Lower leg skin (tissue), 3 donors: ENCODE measurements around the gene PTPRN2.

Experiments
- CTCF ChIP-seq, 3 donors: fragments of 450-650 bp; IDR thresholded peaks; one replicate each; pipeline ENCODE4 v1.5.1; 2016; ENCODE audit warnings: antibody characterized with exemption in 3 of 3, mild to moderate bottlenecking in 3 of 3, moderate library complexity in 2 of 3
- POLR2A ChIP-seq, 2 donors: fragments of 450-650 bp; IDR thresholded peaks; one replicate each; pipeline ENCODE4 v1.6.1; 2016 to 2017; ENCODE audit warnings: antibody characterized with exemption in 2 of 2, mild to moderate bottlenecking in 1 of 2, moderate library complexity in 1 of 2

- no peak for TF ChIP-seq CTCF (IDR thresholded peaks at IDR 0.05)
- no peak for TF ChIP-seq POLR2A (IDR thresholded peaks at IDR 0.05)
Observed at GRCh38 chr7:157691586-157692459, 895.8 kb downstream of the PTPRN2 start.
